GM21381 (cell line): ENCODE data around the gene FXYD3.
"Not testable (repeated sequence)": the region's sequence is repeated elsewhere in the genome, so short reads cannot be mapped to it uniquely, and the experiment has no call there.

Experiments
- ATAC-seq: cut with Tn5 transposase; IDR thresholded peaks from one replicate; pipeline ENCODE4 v1.9.1; 2021; ENCODE audit warnings: mild to moderate bottlenecking, moderate library complexity; ENCODE audit not compliant: unreplicated experiment

FXYD3 gene

GRCh38 chr19:35123573-35123972 is 8.0 kb downstream of the FXYD3 start:
- ATAC-seq = no peak

GRCh38 chr19:35124098-35125060 is 8.8 kb downstream of the FXYD3 start:
- peak; percentile 82 for ATAC-seq

GRCh38 chr19:35125270-35125717 is 9.7 kb downstream of the FXYD3 start:
- no peak for ATAC-seq

GRCh38 chr19:35125749-35126623 is 10.4 kb downstream of the FXYD3 start:
- no peak for ATAC-seq

- ATAC-seq = no peak
Observed at GRCh38 chr19:35126624-35126959, 11.0 kb downstream of the FXYD3 start.

- ATAC-seq = no peak
Observed at GRCh38 chr19:35127871-35128270, 12.2 kb downstream of the FXYD3 start.

- ATAC-seq = no peak
Observed at GRCh38 chr19:35128398-35129057, 12.9 kb downstream of the FXYD3 start.

- not testable (repeated sequence) for ATAC-seq
Observed at GRCh38 chr19:35129724-35130274, 14.2 kb downstream of the FXYD3 start.

- no peak for ATAC-seq
Observed at GRCh38 chr19:35130761-35131720, 15.4 kb downstream of the FXYD3 start.

GRCh38 chr19:35132254-35132653 is 16.6 kb downstream of the FXYD3 start:
- ATAC-seq = no peak

- no peak for ATAC-seq
Observed at GRCh38 chr19:35133826-35134225, 18.2 kb downstream of the FXYD3 start.

- no peak for ATAC-seq
Observed at GRCh38 chr19:35134601-35135242, 19.1 kb downstream of the FXYD3 start, which contains the start of gene LGI4. Gene LGI4 (minus strand): TSS chr19:35135059. CDS start chr19:35134680, 379 bp downstream.

- no peak for ATAC-seq
Observed at GRCh38 chr19:35135389-35135909, 19.8 kb downstream of the FXYD3 start.

GRCh38 chr19:35136231-35136630 is 20.6 kb downstream of the FXYD3 start:
- ATAC-seq = no peak

GRCh38 chr19:35136977-35137702 is 21.5 kb downstream of the FXYD3 start:
- no peak for ATAC-seq

- no peak for ATAC-seq
Observed at GRCh38 chr19:35138305-35138892, 22.8 kb downstream of the FXYD3 start, which contains the start of gene FXYD1. Gene FXYD1 (plus strand): TSS chr19:35138824. CDS start chr19:35140080, 1,256 bp downstream.

- no peak for ATAC-seq
Observed at GRCh38 chr19:35140207-35140961, 24.8 kb downstream of the FXYD3 start.
